Activated T-helper 1 cell treated with Interleukin-2 at 50 U/mL for 16 hours (primary cell): Measurements from ENCODE around the gene TRUB1.

Experiments used
- DNase-seq: peaks from one replicate; pipeline ENCODE4 v3.0.0-alpha.2; 2020; ENCODE audit warnings: low read depth

The TRUB1 gene

GRCh38 chr10:114975091-114975490 lies 37.1 kb downstream of the TRUB1 start:
- no peak for DNase-seq

GRCh38 chr10:114982989-114983388 lies 45.0 kb downstream of the TRUB1 start:
- no peak for DNase-seq

GRCh38 chr10:114987995-114988394 lies 50.0 kb downstream of the TRUB1 start:
- DNase-seq: no peak

- DNase-seq: no peak
Measured at GRCh38 chr10:114990586-114990985, 52.6 kb downstream of the TRUB1 start.

GRCh38 chr10:114990991-114991390 lies 53.0 kb downstream of the TRUB1 start:
- no peak for DNase-seq

GRCh38 chr10:114992189-114992775 lies 54.3 kb downstream of the TRUB1 start:
- DNase-seq: no peak

- no peak for DNase-seq
Measured at GRCh38 chr10:114995468-114996247, 57.7 kb downstream of the TRUB1 start.

GRCh38 chr10:114996542-114996941 lies 58.5 kb downstream of the TRUB1 start:
- DNase-seq: no peak

GRCh38 chr10:114998993-114999392 lies 61.0 kb downstream of the TRUB1 start:
- DNase-seq: no peak

- DNase-seq: no peak
Measured at GRCh38 chr10:115001506-115002381, 63.7 kb downstream of the TRUB1 start.

GRCh38 chr10:115003396-115003795 lies 65.4 kb downstream of the TRUB1 start:
- no peak for DNase-seq

- no peak for DNase-seq
Measured at GRCh38 chr10:115004236-115004862, 66.4 kb downstream of the TRUB1 start.

- no peak for DNase-seq
Measured at GRCh38 chr10:115005771-115006170, 67.8 kb downstream of the TRUB1 start.

- DNase-seq: no peak
Measured at GRCh38 chr10:115018185-115018931, 80.4 kb downstream of the TRUB1 start.

GRCh38 chr10:115020449-115020848 lies 82.5 kb downstream of the TRUB1 start:
- DNase-seq: no peak

- DNase-seq: no peak
Measured at GRCh38 chr10:115022733-115023132, 84.7 kb downstream of the TRUB1 start.

GRCh38 chr10:115023715-115024114 lies 85.7 kb downstream of the TRUB1 start:
- no peak for DNase-seq

- no peak for DNase-seq
Measured at GRCh38 chr10:115024371-115024770, 86.4 kb downstream of the TRUB1 start.

- no peak for DNase-seq
Measured at GRCh38 chr10:115026056-115026745, 88.2 kb downstream of the TRUB1 start.

GRCh38 chr10:115026746-115027140 lies 88.7 kb downstream of the TRUB1 start:
- no peak for DNase-seq
